ENCODE measurements around the gene DCUN1D2. TPM values are rescaled to one million over a fixed set of nuclear protein-coding genes. Genes with fewer than 3 reads are reported as not detected.

Gene DCUN1D2
- total RNA-seq, 1 experiment from 2014 or later = 38.6 TPM

DNA sequence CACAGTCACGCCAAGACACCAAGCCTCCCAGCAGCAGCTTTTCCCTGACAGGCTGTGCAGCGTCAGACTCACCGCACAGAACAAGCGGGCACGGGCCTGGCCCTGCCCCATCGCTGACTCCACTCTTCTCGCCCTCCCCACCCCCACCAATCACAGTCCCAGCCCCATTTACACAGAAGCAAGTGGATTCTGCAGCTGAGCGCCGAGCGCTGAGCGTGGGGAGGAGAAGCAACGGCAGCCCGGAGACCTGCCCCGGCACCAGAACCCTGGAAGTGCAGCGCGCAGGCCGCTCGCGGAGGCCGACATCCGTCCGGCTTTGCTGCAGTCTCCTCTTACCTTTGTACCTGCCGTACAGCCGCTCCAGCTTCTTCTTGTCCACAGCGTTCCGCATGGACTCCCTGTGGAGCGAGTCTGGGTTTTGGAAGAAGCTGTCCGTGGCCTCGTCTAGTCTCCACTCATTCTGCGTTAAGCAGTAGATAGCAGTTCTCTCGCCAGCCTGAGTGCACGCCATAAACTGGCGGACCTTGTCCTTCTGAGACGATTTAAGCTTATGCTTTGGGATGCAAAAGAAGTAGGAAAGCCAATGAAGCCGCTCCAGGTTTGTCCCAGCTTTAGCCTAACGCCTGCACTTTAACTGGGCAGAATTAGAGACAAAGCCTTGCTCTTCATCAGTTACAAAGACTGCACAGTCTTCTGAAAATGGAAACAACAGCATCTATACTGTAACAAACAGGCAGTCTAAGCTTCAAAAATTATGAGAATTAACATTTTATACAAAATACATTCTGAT is 6.8 kb downstream of the DCUN1D2 start:
- CTCF ChIA-PET = no interaction called here
- POLR2A ChIA-PET (ENCODE audit: low non-redundant PET) = no interaction called here

DNA sequence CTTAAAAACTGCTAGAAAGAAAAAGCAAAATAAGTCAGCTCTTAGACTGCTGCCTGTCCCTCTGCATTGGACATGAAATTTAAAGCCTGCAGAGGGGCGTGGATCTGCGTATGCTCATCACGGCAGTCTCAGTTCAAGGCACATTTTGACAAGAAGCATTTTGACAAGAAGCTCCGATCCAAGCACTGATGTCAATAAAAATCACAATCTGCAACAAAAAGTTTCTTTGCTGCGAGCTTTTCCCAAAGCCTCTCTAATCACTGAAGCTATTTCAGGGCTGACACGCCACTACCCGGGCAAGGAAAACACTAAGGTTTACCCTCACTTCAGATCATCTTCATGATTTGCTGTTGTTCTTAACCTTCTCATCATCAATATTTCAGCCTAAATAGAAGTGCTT is 7.4 kb downstream of the DCUN1D2 start:
- ChIA-PET CTCF (no interaction called here), POLR2A (ENCODE audit: low non-redundant PET) (no interaction called here)
- Histone ChIP-seq H3K36me3 (ENCODE audit: insufficient read depth, low read length, poor library complexity, severe bottlenecking) (peaks cover 12% of the 10 kb centered on the region), H3K27me3 (replicated peaks; ENCODE audit: insufficient read depth, low read depth, low read length, poor library complexity) (no peaks in the 10 kb centered on the region), H3K27ac (ENCODE audit: low read depth, low read length, poor library complexity, severe bottlenecking) (no peak overlapping the region), H3K4me1 (ENCODE audit: insufficient read depth, low read length, poor library complexity, severe bottlenecking) (no peaks in the 10 kb centered on the region), H3K9me3 (ENCODE audit: low read depth, low read length, poor library complexity, severe bottlenecking) (no peaks in the 10 kb centered on the region), H3K4me3 (ENCODE audit: low read depth, low read length, poor library complexity, severe bottlenecking) (no peak overlapping the region)
- no TSS peak for BruUV-seq (replicated peaks)
- intact Hi-C loops (cut with micrococcal nuclease; ENCODE audit: unreplicated experiment) = no loop called here
- no peak for TF ChIP-seq EZH2 (IDR thresholded peaks at IDR 0.05; ENCODE audit: borderline replicate concordance, low read depth, low read length, poor library complexity, severe bottlenecking)
- TF ChIP-seq, protein P1, sequence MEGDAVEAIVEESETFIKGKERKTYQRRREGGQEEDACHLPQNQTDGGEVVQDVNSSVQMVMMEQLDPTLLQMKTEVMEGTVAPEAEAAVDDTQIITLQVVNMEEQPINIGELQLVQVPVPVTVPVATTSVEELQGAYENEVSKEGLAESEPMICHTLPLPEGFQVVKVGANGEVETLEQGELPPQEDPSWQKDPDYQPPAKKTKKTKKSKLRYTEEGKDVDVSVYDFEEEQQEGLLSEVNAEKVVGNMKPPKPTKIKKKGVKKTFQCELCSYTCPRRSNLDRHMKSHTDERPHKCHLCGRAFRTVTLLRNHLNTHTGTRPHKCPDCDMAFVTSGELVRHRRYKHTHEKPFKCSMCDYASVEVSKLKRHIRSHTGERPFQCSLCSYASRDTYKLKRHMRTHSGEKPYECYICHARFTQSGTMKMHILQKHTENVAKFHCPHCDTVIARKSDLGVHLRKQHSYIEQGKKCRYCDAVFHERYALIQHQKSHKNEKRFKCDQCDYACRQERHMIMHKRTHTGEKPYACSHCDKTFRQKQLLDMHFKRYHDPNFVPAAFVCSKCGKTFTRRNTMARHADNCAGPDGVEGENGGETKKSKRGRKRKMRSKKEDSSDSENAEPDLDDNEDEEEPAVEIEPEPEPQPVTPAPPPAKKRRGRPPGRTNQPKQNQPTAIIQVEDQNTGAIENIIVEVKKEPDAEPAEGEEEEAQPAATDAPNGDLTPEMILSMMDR (conservative IDR thresholded peaks at IDR 0.05; ENCODE audit: low read depth, low read length) = no peak
- DNase-seq (ENCODE audit: low spot score) = no peak

More for the DNA sequence above, 6.8 kb downstream of the DCUN1D2 start:
- H3K27me3 ChIP-seq (replicated peaks; ENCODE audit: insufficient read depth, low read depth, low read length, poor library complexity) = no peaks in the 10 kb centered on the region
- no peak overlapping the region for H3K4me3 ChIP-seq (ENCODE audit: low read depth, low read length, poor library complexity, severe bottlenecking)
- H3K36me3 ChIP-seq (ENCODE audit: insufficient read depth, low read length, poor library complexity, severe bottlenecking) = peaks cover 12% of the 10 kb centered on the region
- BruUV-seq (replicated peaks) = no TSS peak
- no peak for DNase-seq (ENCODE audit: low spot score)
- no peak overlapping the region for H3K27ac ChIP-seq (ENCODE audit: low read depth, low read length, poor library complexity, severe bottlenecking)
- H3K9me3 ChIP-seq (ENCODE audit: low read depth, low read length, poor library complexity, severe bottlenecking) = no peaks in the 10 kb centered on the region
- TF ChIP-seq, protein P1 (conservative IDR thresholded peaks at IDR 0.05; ENCODE audit: low read depth, low read length) = no peak
- TF ChIP-seq EZH2 (IDR thresholded peaks at IDR 0.05; ENCODE audit: borderline replicate concordance, low read depth, low read length, poor library complexity, severe bottlenecking) = no peak
- intact Hi-C loops (cut with micrococcal nuclease; ENCODE audit: unreplicated experiment) = no loop called here
- no peaks in the 10 kb centered on the region for H3K4me1 ChIP-seq (ENCODE audit: insufficient read depth, low read length, poor library complexity, severe bottlenecking)

DNA sequence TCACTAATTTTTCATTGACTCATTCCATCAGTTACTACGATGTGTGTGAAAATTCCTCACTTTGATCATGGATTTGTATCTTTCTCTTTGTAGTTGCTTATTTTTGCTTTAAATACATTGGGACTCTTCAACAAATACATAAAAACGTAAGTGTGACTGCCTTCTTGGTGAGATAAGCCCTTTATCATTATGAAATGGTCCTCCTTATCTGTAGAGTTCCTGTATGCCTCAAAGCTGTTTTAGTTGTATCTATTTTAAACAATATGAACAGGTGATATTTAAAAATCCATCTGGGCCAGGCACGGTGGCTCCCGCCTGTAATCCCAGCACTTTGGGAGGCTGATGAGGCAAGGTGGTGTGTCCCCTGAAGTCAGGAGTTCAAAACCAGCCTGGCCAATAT is 11.3 kb downstream of the DCUN1D2 start:
- intact Hi-C loops (cut with micrococcal nuclease; ENCODE audit: unreplicated experiment) = no loop called here
- no TSS peak for BruUV-seq (replicated peaks)
- peaks cover 40% of the 10 kb centered on the region for H3K36me3 ChIP-seq (ENCODE audit: insufficient read depth, low read length, poor library complexity, severe bottlenecking)
- H3K4me3 ChIP-seq (ENCODE audit: low read depth, low read length, poor library complexity, severe bottlenecking) = no peak overlapping the region
- no peaks in the 10 kb centered on the region for H3K4me1 ChIP-seq (ENCODE audit: insufficient read depth, low read length, poor library complexity, severe bottlenecking)
- no peak for TF ChIP-seq EZH2 (IDR thresholded peaks at IDR 0.05; ENCODE audit: borderline replicate concordance, low read depth, low read length, poor library complexity, severe bottlenecking)
- TF ChIP-seq, protein P1 (conservative IDR thresholded peaks at IDR 0.05; ENCODE audit: low read depth, low read length) = no peak
- no peaks in the 10 kb centered on the region for H3K9me3 ChIP-seq (ENCODE audit: low read depth, low read length, poor library complexity, severe bottlenecking)
- H3K27ac ChIP-seq (ENCODE audit: low read depth, low read length, poor library complexity, severe bottlenecking) = no peak overlapping the region
- CTCF ChIA-PET = no interaction called here
- DNase-seq (ENCODE audit: low spot score) = no peak
- POLR2A ChIA-PET (ENCODE audit: low non-redundant PET) = no interaction called here
- H3K27me3 ChIP-seq (replicated peaks; ENCODE audit: insufficient read depth, low read depth, low read length, poor library complexity) = no peaks in the 10 kb centered on the region
